Measurements from ENCODE around the gene ATP5F1C.
"Not testable (repeated sequence)": the region's sequence is repeated elsewhere in the genome, so short reads cannot be mapped to it uniquely, and the experiment has no call there.

The ATP5F1C gene

GRCh38 chr10:7794251-7795026 lies 6.5 kb downstream of the ATP5F1C start:
- no peak for DNase-seq

- no peak for DNase-seq
Observed at GRCh38 chr10:7795605-7796004, 7.6 kb downstream of the ATP5F1C start.

- peak; percentile 68 for DNase-seq
Observed at GRCh38 chr10:7797582-7797981, 9.6 kb downstream of the ATP5F1C start.

GRCh38 chr10:7802606-7803005 lies 14.6 kb downstream of the ATP5F1C start:
- no peak for DNase-seq

GRCh38 chr10:7804216-7804615 lies 16.2 kb downstream of the ATP5F1C start:
- DNase-seq: no peak

GRCh38 chr10:7804741-7805140 lies 16.8 kb downstream of the ATP5F1C start:
- no peak for DNase-seq

GRCh38 chr10:7808686-7809267 lies 20.8 kb downstream of the ATP5F1C start:
- DNase-seq: no peak

- no peak for DNase-seq
Observed at GRCh38 chr10:7810443-7810842, 22.5 kb downstream of the ATP5F1C start.

GRCh38 chr10:7811000-7811399 lies 23.0 kb downstream of the ATP5F1C start:
- no peak for DNase-seq

GRCh38 chr10:7811743-7812142 lies 23.8 kb downstream of the ATP5F1C start:
- not testable (repeated sequence) for DNase-seq

- no peak for DNase-seq
Observed at GRCh38 chr10:7813481-7813880, 25.5 kb downstream of the ATP5F1C start.

- DNase-seq: no peak
Observed at GRCh38 chr10:7817576-7817975, 29.6 kb downstream of the ATP5F1C start.

GRCh38 chr10:7817984-7818294 lies 30.0 kb downstream of the ATP5F1C start:
- DNase-seq: no peak

GRCh38 chr10:7818295-7819120 lies 30.5 kb downstream of the ATP5F1C start, which contains the start of gene TAF3:
Gene TAF3, plus strand, starts transcription at chr10:7818505. Its CDS starts 205 bp downstream, at chr10:7818710.
- DNase-seq: peak; percentile 82

GRCh38 chr10:7819121-7819460 lies 31.1 kb downstream of the ATP5F1C start:
- DNase-seq: peak; percentile 54

- DNase-seq: no peak
Observed at GRCh38 chr10:7824251-7824650, 36.3 kb downstream of the ATP5F1C start.

- DNase-seq: peak; percentile 15
Observed at GRCh38 chr10:7826971-7827370, 39.0 kb downstream of the ATP5F1C start.

GRCh38 chr10:7829289-7829834 lies 41.4 kb downstream of the ATP5F1C start:
- no peak for DNase-seq

- DNase-seq: no peak
Observed at GRCh38 chr10:7832060-7832459, 44.1 kb downstream of the ATP5F1C start.

GRCh38 chr10:7833210-7833609 lies 45.2 kb downstream of the ATP5F1C start:
- no peak for DNase-seq

- DNase-seq: no peak
Observed at GRCh38 chr10:7834262-7834661, 46.3 kb downstream of the ATP5F1C start.

GRCh38 chr10:7836571-7836970 lies 48.6 kb downstream of the ATP5F1C start:
- DNase-seq: no peak

- DNase-seq: no peak
Observed at GRCh38 chr10:7846591-7846990, 58.6 kb downstream of the ATP5F1C start.

Data from MV-4-11 (cell line).